D341Med (cell line): ENCODE measurements around the gene KRT38.
"Not testable (repeated sequence)": the region's sequence is repeated elsewhere in the genome, so short reads cannot be mapped to it uniquely, and the experiment has no call there.

Experiments
- DNase-seq: peaks from one replicate; pipeline ENCODE4 v3.0.0; 2012; ENCODE audit warnings: low spot score

The KRT38 gene

DNA sequence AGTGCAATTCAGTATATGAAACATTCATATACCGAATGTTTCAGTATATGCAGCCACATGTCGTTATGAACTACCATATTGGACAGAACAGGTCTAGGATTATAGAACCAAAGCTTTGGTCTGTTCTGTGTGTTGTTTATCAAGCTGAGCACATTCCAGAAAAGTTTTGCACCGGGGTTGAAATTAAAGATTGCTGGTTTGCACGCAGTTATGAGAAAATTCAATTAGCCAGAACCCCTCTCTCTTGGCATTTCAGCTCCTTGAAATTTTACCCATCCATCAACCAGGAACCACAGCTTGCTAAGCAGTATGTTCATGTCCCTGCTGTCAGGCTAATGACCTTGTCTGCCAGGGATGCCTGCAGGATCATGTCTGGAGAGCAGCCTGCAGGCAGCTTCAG is 16.9 kb upstream of the KRT38 start:
- DNase-seq: no peak

DNA sequence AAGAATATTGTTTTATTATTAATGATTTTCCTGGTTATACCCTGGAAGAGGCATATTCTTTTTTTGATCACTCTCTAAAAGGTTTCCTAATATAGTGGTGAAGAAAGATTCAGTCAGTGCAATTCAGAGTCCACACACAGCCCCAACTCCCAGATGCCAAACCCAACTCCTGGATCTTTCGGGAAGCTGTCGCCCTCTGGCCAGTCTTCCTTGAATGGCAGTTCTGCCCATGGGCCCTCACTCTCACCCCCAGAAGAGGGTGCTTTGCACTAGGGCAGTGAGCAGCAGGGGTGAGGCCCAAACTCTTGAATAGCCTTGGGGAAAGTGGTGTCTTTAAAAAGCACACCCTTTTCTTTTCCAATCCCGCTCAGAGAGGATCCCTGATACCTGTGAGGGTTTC is 15.4 kb upstream of the KRT38 start:
- no peak for DNase-seq

DNA sequence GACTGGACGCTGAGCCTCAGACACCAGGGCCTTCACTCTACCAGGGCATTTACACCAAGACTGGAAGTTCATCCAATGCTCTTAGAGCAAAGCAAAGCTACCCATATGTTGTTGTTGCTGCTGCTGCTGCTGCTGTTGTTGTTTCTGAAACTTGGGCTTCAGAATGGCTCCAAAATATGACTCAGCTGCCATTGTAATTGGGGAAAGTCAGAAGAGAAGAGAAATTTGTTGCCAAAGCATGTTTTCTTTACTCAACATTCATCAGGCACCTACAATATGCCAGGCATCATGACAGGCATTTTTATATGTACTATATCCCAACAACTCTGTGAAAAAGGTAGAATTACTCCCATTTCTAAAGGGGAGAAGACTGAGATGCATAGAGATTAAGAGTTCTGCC is 14.5 kb upstream of the KRT38 start:
- DNase-seq: no peak

DNA sequence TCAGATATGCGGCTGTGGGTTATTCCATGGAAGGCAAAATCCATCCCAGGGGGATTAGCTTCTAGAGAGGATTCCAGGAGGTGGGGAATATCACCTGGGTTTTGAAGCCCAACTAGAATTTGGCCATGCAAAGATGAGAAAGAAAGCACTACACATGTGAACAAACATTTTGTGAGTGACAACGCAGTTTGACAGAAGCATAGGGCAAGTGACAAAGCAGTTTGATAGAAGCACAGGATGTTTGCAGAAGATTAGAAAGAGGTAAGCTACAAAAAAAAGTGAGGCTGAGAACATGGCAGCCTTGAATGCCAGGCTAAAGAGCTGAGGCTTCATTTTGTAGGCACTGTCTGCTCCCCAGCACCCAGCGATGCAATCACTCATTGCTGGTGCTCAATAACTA is 12.3 kb upstream of the KRT38 start:
- no peak for DNase-seq

DNA sequence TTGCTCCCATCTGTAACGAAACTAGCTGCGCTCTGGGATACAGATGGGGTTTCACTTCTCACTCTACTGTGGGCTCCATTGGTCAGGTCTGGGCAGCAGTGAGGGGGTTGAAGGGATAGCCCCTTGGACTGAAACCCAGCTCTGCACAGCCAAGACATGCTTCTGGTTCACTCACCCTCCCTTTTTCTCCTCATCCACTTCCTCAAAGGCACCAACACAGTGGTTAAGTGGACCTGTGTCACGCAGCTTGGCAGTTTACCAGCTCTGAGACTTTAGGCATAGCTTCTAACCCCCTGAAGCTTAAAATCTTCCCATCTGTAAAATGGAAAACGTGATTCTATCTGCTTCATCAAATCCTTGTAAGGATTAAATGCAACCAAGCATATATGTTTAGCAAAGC is 11.5 kb upstream of the KRT38 start:
- no peak for DNase-seq

DNA sequence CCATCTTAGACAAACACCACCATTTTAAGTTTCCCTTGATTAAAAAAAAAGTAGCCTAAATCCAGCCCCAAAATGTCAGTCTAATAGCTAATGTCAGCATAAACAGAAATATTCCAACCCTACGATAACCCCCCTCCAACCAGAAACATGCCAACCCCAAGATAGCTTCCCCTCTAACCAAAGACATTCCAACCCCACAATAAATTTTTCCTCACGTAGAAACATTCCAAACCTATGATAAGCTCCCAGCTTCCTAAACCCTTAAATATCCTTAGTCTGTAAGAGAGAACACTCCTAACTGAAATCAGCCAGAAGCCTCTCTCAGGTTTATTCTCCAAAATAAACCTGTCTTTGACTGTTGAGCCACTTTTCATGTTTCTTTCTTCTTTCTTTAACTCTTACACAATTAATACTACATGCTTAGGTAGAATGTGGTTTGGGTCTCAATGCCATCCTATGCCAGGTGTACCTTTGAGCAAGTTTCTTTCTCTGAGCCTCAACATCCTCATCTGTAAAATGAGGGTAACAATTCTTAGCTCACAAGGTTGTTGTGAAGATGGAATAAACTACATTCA is 10.5 kb upstream of the KRT38 start:
- DNase-seq: no peak

DNA sequence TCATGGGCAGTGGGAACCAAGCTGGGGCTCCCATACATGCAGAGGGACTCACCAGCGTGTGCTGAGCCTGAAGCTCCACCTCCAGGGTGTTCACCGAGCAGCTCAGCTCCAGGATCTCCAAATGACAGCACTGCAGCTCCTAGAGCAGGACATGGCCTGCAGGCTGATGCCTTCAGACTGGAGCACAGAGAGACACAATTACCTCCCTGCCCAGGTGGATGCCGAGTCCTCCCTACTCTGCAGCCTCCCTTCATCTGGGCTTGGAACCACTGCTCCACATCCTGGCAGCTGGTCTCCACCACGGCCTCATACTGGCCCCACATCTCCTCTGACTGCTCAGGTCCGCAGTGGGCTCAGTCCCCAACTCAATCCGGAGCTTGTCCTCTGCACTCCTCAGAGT is 8.2 kb upstream of the KRT38 start:
- DNase-seq: no peak

DNA sequence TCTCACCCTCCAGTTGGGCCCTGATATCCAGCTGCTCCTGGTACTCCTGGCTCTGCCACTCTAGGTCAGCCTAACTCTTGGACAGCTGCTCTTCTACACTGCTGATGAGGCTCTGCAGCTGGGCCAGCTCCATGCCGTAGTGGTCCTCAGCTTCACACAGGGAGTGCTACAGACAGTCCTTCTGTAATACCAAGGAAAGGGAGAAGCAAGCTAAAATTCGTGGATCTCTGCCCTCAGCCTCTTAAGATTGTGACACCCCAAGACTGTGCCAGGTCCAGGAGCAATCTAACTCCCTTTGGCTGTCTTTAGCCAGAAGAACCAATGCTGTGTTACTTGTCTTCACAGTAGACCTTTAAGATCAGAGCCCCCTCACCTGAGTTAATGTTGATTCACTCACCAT is 7.7 kb upstream of the KRT38 start:
- DNase-seq: no peak

DNA sequence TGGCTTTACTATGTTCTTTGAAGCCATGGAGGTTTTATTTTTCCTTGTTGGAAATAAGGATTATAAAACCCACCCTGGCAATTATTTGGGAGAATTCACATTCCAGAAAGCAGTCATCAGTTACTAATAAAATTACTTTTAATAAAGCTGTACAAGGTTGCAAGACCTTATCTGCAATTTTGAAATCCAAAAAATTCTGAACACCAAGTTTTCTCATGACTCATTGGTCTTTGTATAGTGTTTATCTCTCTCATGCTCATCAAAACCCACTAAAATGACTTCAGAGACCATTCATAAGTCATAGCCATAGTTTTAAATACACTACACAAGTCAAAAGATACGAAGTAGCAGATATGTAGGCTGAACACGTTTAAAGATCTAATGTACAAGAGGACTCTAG is 6.0 kb upstream of the KRT38 start:
- DNase-seq: no peak

DNA sequence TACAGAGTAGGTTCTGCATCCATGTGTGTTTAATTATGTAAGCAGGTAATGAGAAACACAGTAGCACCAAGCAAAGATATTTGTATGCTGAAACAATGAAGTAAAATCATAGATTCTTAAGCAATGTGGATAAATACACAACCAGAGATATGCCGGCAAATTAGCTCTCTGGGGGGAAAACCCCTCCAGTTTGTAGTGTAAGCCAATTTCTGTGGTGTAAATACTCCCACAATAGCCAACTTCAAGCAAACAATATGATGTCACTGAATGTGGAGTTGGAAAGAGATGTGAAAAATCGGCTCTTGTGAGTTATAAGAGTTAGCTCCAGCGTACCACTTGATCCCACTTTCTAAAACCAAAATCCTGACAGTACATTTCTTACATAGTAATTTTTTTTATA is 3.9 kb upstream of the KRT38 start:
- DNase-seq: no peak

DNA sequence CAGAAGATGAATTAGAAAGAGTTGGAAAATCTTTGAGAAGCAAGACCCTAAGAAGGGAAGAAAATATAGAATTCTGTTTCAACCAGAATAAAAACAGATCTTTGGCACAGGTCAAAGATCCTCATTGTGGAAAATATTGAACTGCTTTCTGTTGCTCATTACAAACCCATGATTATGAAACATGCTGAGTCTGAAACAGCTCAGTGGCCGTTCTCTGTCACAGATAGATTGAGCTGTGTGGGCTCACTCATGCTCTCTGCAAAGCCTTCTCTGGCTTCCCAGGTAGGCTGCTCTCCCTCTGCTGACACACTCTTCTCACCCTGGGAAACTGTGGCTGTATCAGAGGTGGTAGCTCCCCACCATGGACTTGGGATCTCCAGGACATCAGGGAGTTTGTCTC is 3.4 kb upstream of the KRT38 start:
- DNase-seq: no peak

DNA sequence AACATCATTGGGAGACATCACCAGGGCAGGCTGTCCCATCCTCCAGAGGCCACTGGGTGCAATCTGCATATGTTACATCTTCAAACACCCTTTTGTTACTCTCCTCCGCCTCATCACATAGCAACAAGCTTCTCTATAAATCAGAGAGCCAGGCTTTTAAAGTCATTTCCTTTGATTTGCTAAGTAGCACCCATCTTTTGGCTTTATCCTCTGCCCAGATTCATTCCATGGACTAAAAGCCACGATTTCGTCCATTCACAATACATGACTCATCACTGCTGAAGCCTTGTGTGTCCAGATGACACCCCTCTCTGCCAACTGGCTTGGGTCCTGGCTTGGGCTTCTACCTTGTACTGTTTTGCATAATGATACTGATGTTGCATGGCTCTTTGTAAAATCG is 2.0 kb upstream of the KRT38 start:
- no peak for DNase-seq

DNA sequence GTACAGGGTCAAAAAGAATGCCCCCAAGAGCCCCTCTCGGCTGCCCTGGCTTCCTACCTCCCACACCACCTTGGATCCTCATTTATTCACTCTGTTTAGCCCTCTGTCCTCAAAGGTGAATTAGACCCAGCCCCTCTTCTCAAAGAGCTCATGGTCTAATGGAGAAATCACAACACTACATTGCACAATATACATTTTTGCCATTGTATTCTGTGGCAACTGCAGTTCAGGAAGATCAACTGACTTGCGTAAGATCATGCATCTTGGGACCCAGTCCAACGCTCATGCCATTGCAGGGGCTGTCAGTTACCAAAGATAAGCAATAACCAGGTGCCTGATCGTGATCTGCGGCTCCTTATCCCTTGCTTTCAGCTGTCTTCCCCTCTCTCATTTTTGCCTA is 1.4 kb downstream of the KRT38 start:
- no peak for DNase-seq

DNA sequence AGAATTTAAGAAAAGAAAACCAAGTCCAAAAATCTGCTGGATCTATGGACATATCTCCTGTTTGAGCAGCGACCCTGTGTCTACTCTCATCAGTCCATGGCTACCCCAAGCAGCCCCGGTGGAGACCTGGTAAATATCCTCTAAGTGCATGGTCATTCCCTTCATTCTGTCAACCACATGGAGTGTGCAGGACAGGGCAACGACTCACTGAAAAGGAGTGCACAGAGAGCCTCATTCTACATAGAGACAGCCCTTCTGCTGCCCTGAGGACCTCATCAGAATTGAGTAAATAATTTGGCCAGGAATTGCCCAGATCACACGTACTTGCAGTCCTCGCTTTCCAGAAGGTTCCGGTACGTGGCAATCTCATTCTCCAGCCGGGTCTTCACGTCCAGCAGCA is 3.0 kb downstream of the KRT38 start:
- no peak for DNase-seq

DNA sequence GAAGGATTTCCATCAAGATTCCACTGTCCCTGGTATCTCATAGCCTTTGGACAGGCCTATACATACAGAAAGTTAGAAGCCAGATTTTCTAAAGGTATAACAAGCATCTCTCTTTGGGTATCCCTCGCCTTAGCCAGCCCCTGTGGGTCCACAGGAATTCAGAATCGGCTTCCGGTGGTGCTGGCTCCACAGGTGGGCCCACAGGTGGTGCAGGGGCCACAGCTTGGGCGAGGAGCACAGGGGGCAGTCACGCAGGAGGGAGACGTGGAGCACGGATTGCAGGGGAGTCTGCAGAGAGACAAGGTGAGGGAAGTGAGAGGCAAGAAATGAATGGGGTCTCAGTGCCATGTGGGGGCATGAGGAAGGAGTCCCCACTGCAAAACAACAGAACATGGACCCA is 3.5 kb downstream of the KRT38 start:
- DNase-seq: no peak

DNA sequence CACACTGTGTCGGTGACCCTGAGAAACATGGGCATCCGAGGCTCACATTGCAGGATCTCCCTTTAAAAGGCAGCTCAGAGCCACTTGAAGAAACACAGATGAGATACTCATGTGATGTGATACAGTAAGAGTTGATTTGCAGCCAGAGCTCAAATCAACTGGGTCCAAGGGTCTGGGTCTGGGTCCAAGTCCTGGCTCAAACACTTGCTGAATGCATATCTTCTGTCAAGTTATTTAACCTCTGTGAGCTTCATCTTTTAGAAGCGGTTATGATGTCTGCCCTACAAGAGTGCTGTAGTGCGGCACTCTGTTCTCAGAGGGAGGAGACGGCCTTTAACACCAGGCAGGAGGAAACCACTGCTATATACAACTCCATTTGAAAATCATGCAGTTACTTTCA is 6.4 kb downstream of the KRT38 start:
- DNase-seq: no peak

DNA sequence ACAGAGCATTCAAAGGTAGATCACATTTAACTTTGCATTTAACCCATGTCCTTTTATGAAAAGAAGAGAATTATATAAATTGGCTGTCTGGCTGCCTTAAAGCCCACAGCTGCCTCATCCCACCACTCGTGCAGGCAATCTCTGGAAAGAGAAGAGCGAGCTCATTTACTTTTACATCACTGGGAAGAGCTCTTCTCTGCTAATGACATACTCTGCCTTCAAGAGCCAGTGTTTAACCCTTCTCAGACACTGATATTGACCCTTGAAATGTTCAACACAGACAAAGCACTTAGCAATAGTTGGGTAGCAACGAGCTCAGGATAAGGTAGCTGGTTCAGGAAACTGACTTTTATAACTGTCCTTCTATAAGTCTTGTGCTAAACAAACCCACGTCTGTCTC is 6.8 kb downstream of the KRT38 start:
- DNase-seq: no peak

DNA sequence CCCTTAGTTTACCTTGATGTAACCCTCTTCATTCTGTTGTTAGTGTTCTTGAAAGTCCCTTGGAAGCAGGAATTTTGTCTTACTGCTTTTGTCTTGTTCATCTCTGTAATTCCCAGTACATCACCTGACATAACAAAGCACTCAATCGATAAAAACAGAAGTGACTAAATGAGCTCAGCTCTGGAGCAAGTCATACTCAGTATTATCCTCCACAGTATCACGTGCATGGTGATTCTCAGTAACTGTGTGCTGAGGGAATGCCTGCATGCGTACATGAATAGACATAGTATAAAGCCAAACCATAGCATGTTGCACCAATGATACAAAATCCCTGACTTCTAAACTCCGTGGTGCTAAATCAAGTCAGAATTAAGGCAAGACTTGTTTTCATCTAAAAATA is 7.2 kb downstream of the KRT38 start:
- DNase-seq: no peak

DNA sequence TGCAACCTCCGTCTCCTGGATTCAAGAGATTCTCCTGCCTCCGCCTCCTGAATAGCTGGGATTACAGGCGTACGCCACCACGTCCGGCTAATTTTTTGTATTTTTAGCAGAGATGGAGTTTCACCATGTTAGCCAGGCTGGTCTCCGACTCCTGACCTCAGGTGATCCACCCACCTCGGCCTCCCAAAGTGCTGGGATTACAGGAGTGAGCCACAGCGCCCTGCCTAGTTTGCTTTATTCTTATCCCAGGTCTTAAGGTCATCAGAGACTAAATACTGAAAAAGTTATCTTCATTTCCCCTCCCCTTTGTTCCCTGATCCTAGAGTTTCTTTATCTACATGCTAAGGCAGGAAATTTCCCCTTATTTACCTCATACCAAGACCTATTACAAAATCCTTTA is 10.4 kb downstream of the KRT38 start:
- DNase-seq: not testable (repeated sequence)

DNA sequence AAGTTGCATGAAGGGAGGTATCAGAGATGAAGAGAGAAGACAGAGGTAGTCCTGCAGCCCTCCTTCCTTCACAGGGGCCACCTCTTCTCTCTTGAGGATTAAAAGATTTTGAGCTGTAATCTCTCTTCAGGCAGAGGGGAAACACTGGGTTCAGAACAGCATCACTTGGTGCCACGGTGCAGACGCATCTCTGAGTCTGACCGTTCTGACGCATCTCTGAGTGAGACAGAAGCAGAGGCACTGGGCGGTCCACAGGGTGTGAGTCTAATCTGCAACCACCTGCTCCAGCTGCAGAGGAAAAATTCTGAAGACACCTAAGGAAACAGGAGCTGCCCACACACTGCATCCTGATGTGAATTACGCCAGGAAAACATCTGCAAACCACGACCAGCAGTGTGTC is 11.1 kb downstream of the KRT38 start:
- DNase-seq: no peak

DNA sequence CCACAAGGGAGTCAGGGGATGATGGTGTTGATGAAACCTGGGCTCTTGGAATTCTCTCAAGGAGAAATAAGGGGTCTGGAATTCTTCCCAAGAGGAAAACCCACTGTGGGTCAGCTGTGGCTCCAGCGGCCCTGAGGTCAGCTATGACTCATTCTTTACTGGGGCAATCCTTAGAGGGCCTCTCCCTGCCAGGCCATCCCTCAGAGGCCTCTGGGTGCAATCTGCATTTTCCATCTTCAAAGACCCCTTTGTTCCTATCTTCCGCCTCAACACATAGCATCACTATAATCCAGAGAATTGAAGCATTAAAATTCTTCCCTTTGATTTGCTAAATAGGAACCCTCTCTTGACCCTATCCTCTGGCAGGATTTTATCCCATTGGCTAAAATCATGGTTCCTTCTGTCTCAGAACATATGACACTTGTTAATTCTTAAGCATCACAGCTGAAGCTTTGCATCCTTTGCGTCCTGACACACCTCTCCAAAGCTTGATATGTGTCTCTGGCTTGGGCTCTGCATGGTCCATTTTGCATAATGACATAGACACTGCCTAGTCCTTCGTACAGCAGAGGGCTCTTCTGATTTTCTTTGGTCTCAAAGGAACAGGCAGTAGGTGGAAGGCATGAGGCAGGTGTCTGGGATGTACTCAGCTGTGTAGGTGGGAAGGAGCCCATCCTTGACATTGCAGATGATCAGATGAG is 12.0 kb downstream of the KRT38 start:
- no peak for DNase-seq

DNA sequence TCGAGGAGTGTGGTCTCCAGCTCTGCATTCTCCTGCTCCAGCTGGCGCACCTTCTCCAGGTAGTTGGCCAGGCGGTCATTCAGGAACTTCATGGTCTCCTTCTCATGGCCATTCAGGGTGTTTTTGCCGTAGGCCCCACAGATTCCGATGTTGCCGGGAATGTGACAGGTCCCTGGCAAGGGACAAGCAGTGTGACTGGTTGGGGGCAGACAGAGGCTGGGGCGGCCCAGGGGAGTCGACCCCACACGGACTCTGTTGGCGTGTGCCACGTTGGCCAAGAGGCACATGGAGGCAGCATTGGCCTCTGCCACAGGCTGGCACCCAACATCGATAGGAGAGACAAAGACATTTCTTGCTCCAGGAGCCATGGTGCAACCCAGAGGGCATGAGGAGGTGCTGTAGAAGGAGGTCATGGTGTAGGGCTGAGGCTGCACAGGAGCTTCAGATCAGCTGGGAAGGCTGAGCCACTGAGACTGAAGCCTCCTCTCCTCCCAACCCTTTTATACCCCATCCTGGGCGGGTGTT is 16.6 kb downstream of the KRT38 start, which contains the start of gene KRT37:
TSS of gene KRT37 (minus strand) at position 475 of the 525 bp plus-strand sequence. CDS start at position 413, 62 bp downstream.
- no peak for DNase-seq

DNA sequence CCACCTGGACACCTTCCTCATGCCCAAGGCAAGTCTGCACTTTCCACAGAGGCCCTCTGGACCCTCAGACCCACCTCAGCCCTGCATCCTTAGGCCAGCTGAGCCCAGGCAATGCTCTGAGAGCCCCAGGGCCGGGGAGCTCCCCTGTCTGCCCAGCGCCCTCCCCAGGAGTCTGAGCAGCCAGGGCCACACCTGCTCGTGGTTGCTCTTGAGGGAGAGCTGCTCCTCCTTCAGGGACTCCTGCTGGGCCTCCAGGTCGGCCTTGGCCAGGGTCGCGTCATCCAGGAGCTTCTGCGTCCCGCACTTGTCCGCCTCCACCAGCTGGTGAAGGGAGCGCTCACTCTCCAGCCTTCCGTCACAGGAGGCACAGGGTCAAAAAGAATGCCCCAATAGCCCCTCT is 18.2 kb downstream of the KRT38 start:
- DNase-seq: not testable (repeated sequence)

DNA sequence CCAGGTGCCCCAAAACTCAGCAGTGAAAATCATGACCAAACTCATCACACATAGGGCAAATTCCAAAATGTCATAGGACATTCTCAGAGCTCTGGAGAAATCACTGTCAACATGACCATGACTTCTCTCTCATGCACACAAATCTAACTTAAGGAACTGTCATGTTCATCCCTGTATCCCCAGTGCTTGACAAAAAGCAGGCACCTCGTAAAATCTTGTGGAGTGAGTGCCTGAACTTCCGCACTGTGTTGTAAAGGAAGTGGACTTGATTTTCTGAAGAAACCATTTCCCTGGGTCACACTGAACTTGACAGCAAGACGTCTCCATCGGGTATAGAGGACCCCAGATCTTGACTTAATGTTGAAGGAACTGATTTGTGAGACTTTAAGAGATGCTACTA is 19.2 kb downstream of the KRT38 start:
- no peak for DNase-seq
